Adrenal gland (tissue), 12 donors: ENCODE results near the gene BMAL1. TPM values are rescaled to one million over a fixed set of nuclear protein-coding genes. Genes with fewer than 3 reads are reported as not detected.
A peak's percentile ranks its signal among the peaks of the same experiment; 100 is the strongest.

Source experiments
- DNase-seq, 7 donors: peaks; one replicate each; pipeline ENCODE4 v3.0.0-alpha.2; 2019 to 2020
- H3K27ac ChIP-seq, 5 donors: fragments of 200-600 bp; sonication (generic) in 4 of 5; 1 replicate in 3 of 5; 2 replicates in 2 of 5; pipeline versions ENCODE4 v1.5.1 to v1.8.0; 2016 to 2020; ENCODE audit warnings: mild to moderate bottlenecking in 1 of 5
- H3K27me3 ChIP-seq: fragments of 200-600 bp; 2 replicates; pipeline ENCODE4 v1.8.0; 2021
- H3K36me3 ChIP-seq, 2 donors: fragments of 200-600 bp; replicated peaks in 1 of 2; 1 replicate in 1 of 2; 2 replicates in 1 of 2; pipeline versions ENCODE4 v1.5.1 to v1.8.0; 2018 to 2022
- H3K4me1 ChIP-seq, 2 donors: fragments of 200-600 bp; replicated peaks in 1 of 2; 1 replicate in 1 of 2; 2 replicates in 1 of 2; pipeline versions ENCODE4 v1.5.1 to v1.8.0; 2018 to 2021
- H3K4me3 ChIP-seq, 4 donors: fragments of 200-600 bp; sonication (generic) in 3 of 4; one replicate each; pipeline ENCODE4 v1.5.1; 2016 to 2018
- H3K9me3 ChIP-seq, 3 donors: fragments of 200-600 bp; sonication (generic) in 1 of 3; replicated peaks in 1 of 3; 1 replicate in 2 of 3; 2 replicates in 1 of 3; pipeline versions ENCODE4 v1.5.1 to v1.8.0; 2016 to 2021
- POLR2A ChIP-seq, 2 donors: fragments of 450-650 bp; IDR thresholded peaks; one replicate each; pipeline ENCODE4 v1.6.1; 2017; ENCODE audit warnings: antibody characterized with exemption in 2 of 2, mild to moderate bottlenecking in 2 of 2, moderate library complexity in 1 of 2
- WGBS, 4 donors: extraction: QIAGEN DNeasy Blood & Tissue Kit in 2 of 4; methylation state at CpG; one replicate each; pipeline versions ENCODE4 v1.1.5 to v1.1.7; 2013 to 2017; 5-methylcytosine and 5-hydroxymethylcytosine counted together
- intact Hi-C, 2 donors: fragments of 100-400 bp; cut with DNase I; formaldehyde crosslinking; loops; one replicate each; pipeline versions ENCODE4 v1.14.1 to v1.15.0; 2022 to 2023
- polyA plus RNA-seq, 3 donors: library from polyadenylated mRNA; stranded (reverse); fragments of 200-250 nt in 2 of 3; fragments of 350-450 nt in 1 of 3; fragmentation: Illumina TruSeq in 1 of 3; extraction: RNeasy Lipid Tissue Mini Kit (QIAGEN cat#74804) in 1 of 3; gene quantifications; one replicate each; pipeline ENCODE4 v1.2.3, GENCODE V29; 2013 to 2014
- total RNA-seq, 9 donors: library from RNA; depleted of rRNA in 4 of 9; stranded (reverse); fragments of >200 nt in 4 of 9; fragments of 120-200 nt in 1 of 9; fragmentation: NEBNext Ultra II Directional in 1 of 9; extraction: Animal tissue kit (Norgen Biotek cat#: 25700) in 1 of 9; gene quantifications; one replicate each; pipeline versions ENCODE4 v1.1.0 to v1.2.4, GENCODE V29; 2013 to 2023
- TF ChIP-seq, protein P1 (sequence below), 6 experiments: fragments of 450-650 bp in 4 of 6; fragments of 200-600 bp in 2 of 6; sonication (generic) in 1 of 6; IDR thresholded peaks; 1 replicate in 5 of 6; 2 replicates in 1 of 6; pipeline versions ENCODE4 v1.5.1 to v1.8.0; 2016 to 2021; ENCODE audit warnings: antibody characterized with exemption in 6 of 6, mild to moderate bottlenecking in 2 of 6, moderate library complexity in 1 of 6
- donor health status: healthy with polysubstance abuse.
- donor health status: Bipolar disorder and iron deficiency.
- donor health status: DM: yes; HTN: yes; CAD: no.
- donor health status: DM: no; HTN: no; CAD: no.
- donor health status: DM: no; HTN: no; CAD: no.
- donor health status: DM: yes; HTN: yes; CAD: no.

The BMAL1 gene
- total and polyA plus RNA-seq, 12 donors = 13.9 to 80.3 (median 34.3) TPM

DNA sequence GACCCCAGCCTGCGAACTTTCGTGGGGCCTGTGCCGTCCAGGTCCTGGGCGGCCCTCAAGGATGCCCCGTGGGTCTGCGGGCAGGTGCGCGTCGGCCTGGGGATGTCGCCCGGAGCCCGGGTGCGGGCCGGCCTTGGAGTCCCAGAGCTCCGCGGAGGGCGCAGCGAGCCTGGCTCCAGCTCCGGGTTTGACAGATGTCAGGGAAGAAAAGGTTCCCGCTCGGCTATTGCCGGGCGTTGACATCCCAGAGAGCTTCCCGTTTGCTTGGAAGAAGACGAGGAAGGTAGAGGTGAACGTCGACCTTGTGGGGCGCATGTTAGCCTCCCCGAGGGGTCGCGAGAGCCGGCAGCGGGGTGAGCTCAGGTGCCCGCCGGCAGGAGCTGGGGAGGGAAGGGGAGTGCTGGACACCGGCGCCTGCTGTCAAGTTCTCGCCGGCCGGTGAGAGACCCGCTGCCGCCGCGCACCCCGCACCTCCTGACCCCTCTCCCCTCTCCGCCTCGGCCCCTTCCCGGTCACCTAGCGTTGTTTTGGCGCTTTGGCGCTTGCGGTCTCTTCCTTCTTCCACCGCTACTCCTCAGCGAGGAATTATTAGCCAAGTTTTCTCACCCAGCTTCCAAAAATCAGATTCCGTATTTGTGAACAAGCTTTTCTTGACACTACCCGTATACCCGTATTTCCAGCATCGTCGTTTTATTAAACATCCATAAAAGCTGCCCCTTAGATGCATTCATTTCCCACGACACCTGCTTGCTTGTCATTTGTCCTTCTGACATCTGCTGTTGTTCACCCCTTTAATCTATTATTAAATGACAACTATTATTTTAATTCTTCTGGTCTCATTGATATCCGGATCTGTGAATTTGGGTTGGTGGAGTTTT, 1.3 kb downstream of the BMAL1 start:
- 3 to 7% (median 5%) methylated on average over 36 to 61 of the region's 61 CpGs for WGBS, 4 donors
- TF ChIP-seq, protein P1, sequence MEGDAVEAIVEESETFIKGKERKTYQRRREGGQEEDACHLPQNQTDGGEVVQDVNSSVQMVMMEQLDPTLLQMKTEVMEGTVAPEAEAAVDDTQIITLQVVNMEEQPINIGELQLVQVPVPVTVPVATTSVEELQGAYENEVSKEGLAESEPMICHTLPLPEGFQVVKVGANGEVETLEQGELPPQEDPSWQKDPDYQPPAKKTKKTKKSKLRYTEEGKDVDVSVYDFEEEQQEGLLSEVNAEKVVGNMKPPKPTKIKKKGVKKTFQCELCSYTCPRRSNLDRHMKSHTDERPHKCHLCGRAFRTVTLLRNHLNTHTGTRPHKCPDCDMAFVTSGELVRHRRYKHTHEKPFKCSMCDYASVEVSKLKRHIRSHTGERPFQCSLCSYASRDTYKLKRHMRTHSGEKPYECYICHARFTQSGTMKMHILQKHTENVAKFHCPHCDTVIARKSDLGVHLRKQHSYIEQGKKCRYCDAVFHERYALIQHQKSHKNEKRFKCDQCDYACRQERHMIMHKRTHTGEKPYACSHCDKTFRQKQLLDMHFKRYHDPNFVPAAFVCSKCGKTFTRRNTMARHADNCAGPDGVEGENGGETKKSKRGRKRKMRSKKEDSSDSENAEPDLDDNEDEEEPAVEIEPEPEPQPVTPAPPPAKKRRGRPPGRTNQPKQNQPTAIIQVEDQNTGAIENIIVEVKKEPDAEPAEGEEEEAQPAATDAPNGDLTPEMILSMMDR (IDR thresholded peaks at IDR 0.05) = no peak
- TF ChIP-seq POLR2A (IDR thresholded peaks at IDR 0.05) = no peak
- H3K36me3 ChIP-seq = no peaks in the 10 kb centered on the region
- peak overlapping the region in 3 of 5 donors; percentile 73 to 96 (median 91) for H3K27ac ChIP-seq
- H3K9me3 ChIP-seq = no peaks in the 10 kb centered on the region
- peaks cover 15 to 41% of the 10 kb centered on the region in 2 donors for H3K4me1 ChIP-seq
- intact Hi-C loops = no loop called here
- peak in 4 of 7 donors; percentile 36 to 60 (median 43) for DNase-seq
- no peaks in the 10 kb centered on the region for H3K27me3 ChIP-seq
- H3K4me3 ChIP-seq = peak overlapping the region; percentile 81 to 93 (median 90)

DNA sequence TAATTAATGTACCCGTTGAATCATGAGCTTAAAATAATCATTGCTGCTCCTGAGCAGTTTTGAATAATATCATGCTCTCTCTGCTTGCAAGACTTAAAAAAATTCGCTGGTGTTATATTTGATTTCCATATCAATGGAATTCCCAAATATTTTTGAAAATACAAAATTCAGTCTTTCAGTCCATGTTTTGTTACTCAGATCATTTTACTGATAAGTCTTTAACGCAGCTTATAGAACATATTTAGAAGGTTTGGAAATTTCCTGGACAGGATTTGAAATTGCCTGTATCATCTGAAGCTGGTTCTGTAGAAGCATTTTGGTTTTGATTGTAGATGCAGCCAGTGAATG, 1.9 kb downstream of the BMAL1 start:
- TF ChIP-seq POLR2A (IDR thresholded peaks at IDR 0.05) = no peak
- TF ChIP-seq, protein P1 (IDR thresholded peaks at IDR 0.05) = peak in 1 of 6 experiments; percentile 5
- Histone ChIP-seq H3K27me3 (no peaks in the 10 kb centered on the region), H3K36me3 (no peaks in the 10 kb centered on the region), H3K27ac (no peak overlapping the region), H3K9me3 (no peaks in the 10 kb centered on the region), H3K4me3 (peak overlapping the region in 1 of 4 donors; percentile 92), H3K4me1 (peaks cover 15 to 41% of the 10 kb centered on the region in 2 donors)
- DNase-seq = no peak
- intact Hi-C loops = no loop called here
- 44 to 55% (median 51%) methylated on average over 3 of the region's 3 CpGs for WGBS, 4 donors

- no peak for DNase-seq
- WGBS, 4 donors = 41 to 48% (median 46%) methylated on average over 3 of the region's 3 CpGs
- H3K27ac ChIP-seq = no peak overlapping the region
- H3K36me3 ChIP-seq = no peaks in the 10 kb centered on the region
- peaks cover 15 to 41% of the 10 kb centered on the region in 2 donors for H3K4me1 ChIP-seq
- intact Hi-C loops = loop anchor here (5.0 kb wide), 2 partner anchors 42 to 52 kb away; no protein-coding TSS in a partner anchor
- no peaks in the 10 kb centered on the region for H3K9me3 ChIP-seq
- H3K4me3 ChIP-seq = no peak overlapping the region
- TF ChIP-seq, protein P1 (IDR thresholded peaks at IDR 0.05) = no peak
- TF ChIP-seq POLR2A (IDR thresholded peaks at IDR 0.05) = no peak
- no peaks in the 10 kb centered on the region for H3K27me3 ChIP-seq
Measured at GRCh38 chr11:13280092-13280722, 2.6 kb downstream of the BMAL1 start.

DNA sequence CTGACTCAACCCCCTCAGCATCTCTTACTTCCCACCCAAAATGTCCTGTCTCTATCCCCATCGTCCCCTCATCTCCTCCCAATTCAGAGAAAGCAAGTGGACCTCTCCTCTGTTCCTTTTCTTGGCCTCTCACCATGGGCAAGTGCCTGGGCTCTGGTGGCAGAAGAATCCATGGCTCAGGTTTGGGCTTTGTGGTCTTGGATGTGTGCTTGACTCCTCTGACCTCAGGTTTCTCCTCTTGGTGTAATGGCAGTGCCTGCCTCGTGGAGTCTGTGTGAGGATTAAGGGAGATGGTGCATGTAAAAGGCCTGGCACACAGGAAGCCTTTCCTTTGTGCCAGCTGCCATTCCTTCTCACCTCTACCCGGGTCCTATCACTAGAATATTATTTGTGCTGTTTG, 3.2 kb downstream of the BMAL1 start:
- TF ChIP-seq, protein P1 (IDR thresholded peaks at IDR 0.05) = no peak
- no peak for TF ChIP-seq POLR2A (IDR thresholded peaks at IDR 0.05)
- Histone ChIP-seq H3K27ac (no peak overlapping the region), H3K4me3 (no peak overlapping the region), H3K4me1 (peaks cover 15 to 41% of the 10 kb centered on the region in 2 donors), H3K27me3 (no peaks in the 10 kb centered on the region), H3K9me3 (no peaks in the 10 kb centered on the region), H3K36me3 (no peaks in the 10 kb centered on the region)
- 60 to 79% (median 64%) methylated on average over 3 of the region's 3 CpGs for WGBS, 4 donors
- intact Hi-C loops = loop anchor here (5.0 kb wide), 2 partner anchors 42 to 52 kb away; no protein-coding TSS in a partner anchor
- no peak for DNase-seq
